ENCODE measurements around the gene GLP2R. TPM values are rescaled to one million over a fixed set of nuclear protein-coding genes. Genes with fewer than 3 reads are reported as not detected.

Gene GLP2R
- total RNA-seq, 1 experiment from 2014 or later = 0.08 TPM

DNA sequence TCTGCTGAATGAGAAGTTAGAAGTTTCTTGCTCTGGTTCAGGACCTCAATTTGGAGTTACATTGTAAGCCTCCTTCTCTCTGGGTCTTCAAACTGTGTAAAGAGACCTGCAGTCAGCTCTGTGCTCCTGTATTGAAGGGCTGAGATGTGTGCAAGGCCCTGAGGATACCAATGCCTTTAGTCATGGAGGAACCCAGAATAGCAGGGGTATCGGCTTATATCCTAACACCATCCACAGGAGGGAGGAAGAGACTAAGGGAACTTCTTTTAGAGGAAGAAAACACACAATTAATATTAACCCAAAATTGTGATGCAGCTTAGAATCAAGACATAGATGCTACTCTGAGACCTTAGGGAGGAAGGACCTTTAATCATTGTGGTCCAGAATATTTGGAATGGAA lies 36.5 kb downstream of the GLP2R start:
- ChIA-PET POLR2A (no interaction called here), CTCF (no interaction called here)
- no peak for ATAC-seq
- in situ Hi-C loops (cut with HindIII; ENCODE audit: low pct_unique_long_range_greater_than_20kb, low sequenced_read_pairs) (no loop called here), intact Hi-C loops (cut with micrococcal nuclease; ENCODE audit: unreplicated experiment) (no loop called here)
- Histone ChIP-seq H3K4me3 (ENCODE audit: low read depth in 2 of 2, low read length in 2 of 2) (no peak overlapping the region), H3K4me1 (ENCODE audit: control insufficient read depth, insufficient read depth, low read length) (no peaks in the 10 kb centered on the region), H3K36me3 (ENCODE audit: control insufficient read depth, insufficient read depth, low read length) (no peaks in the 10 kb centered on the region), H3K27me3 (ENCODE audit: control insufficient read depth, insufficient read depth, low read length) (no peaks in the 10 kb centered on the region; the same call in 1 of the 2 replicates), H3K27ac (ENCODE audit: low read length) (no peak overlapping the region), H3K9me3 (ENCODE audit: control insufficient read depth, insufficient read depth, low read depth, low read length) (no peaks in the 10 kb centered on the region)
- BruUV-seq (replicated peaks) = no TSS peak
- DNase-seq (ENCODE audit: low read depth, low spot score) = no peak
- TF ChIP-seq SIN3A (IDR thresholded peaks at IDR 0.05; ENCODE audit: borderline replicate concordance, insufficient read depth, low read depth, low read length) = no peak
- TF ChIP-seq, protein P1, sequence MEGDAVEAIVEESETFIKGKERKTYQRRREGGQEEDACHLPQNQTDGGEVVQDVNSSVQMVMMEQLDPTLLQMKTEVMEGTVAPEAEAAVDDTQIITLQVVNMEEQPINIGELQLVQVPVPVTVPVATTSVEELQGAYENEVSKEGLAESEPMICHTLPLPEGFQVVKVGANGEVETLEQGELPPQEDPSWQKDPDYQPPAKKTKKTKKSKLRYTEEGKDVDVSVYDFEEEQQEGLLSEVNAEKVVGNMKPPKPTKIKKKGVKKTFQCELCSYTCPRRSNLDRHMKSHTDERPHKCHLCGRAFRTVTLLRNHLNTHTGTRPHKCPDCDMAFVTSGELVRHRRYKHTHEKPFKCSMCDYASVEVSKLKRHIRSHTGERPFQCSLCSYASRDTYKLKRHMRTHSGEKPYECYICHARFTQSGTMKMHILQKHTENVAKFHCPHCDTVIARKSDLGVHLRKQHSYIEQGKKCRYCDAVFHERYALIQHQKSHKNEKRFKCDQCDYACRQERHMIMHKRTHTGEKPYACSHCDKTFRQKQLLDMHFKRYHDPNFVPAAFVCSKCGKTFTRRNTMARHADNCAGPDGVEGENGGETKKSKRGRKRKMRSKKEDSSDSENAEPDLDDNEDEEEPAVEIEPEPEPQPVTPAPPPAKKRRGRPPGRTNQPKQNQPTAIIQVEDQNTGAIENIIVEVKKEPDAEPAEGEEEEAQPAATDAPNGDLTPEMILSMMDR (IDR thresholded peaks at IDR 0.05) = no peak
- no peak for TF ChIP-seq TCF7L2 (IDR thresholded peaks at IDR 0.05; ENCODE audit: low read depth, low read length)

DNA sequence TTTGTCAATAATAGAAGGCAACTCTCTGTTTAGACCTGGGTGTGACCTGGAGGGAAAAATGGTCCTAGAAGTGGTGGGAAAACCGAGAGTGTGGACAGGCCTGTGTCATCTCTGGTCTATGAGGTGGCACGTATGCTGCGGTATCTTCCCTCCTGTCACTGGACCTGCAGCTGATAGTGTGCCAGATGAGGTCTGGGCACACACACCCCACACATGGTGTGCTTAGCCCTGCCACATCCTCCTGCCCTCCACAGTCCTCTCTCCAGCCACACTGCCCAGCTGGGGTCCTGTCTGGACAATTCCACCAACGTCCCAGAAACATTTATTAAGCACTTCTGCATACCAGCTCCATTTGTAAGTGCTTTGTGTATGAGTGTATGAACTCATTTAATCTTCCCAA lies 37.2 kb downstream of the GLP2R start:
- POLR2A ChIA-PET = no interaction called here
- no peaks in the 10 kb centered on the region for H3K9me3 ChIP-seq (ENCODE audit: control insufficient read depth, insufficient read depth, low read depth, low read length)
- ATAC-seq (no peak), DNase-seq (ENCODE audit: low read depth, low spot score) (no peak)
- no peak overlapping the region for H3K4me3 ChIP-seq (ENCODE audit: low read depth in 2 of 2, low read length in 2 of 2)
- CTCF ChIA-PET = interaction anchor here (0.6 kb wide), 1 partner anchor 27 kb away, joined by 3 read pairs; no protein-coding TSS in a partner anchor
- BruUV-seq (replicated peaks) = no TSS peak
- no peak for TF ChIP-seq POLR2AphosphoS5 (IDR thresholded peaks at IDR 0.05; ENCODE audit: low read depth, low read length)
- TF ChIP-seq SIN3A (IDR thresholded peaks at IDR 0.05; ENCODE audit: borderline replicate concordance, insufficient read depth, low read depth, low read length) = no peak
- no peak for TF ChIP-seq TCF7L2 (IDR thresholded peaks at IDR 0.05; ENCODE audit: low read depth, low read length)
- TF ChIP-seq, protein P1 (IDR thresholded peaks at IDR 0.05) = no peak
- TF ChIP-seq, protein P2, sequence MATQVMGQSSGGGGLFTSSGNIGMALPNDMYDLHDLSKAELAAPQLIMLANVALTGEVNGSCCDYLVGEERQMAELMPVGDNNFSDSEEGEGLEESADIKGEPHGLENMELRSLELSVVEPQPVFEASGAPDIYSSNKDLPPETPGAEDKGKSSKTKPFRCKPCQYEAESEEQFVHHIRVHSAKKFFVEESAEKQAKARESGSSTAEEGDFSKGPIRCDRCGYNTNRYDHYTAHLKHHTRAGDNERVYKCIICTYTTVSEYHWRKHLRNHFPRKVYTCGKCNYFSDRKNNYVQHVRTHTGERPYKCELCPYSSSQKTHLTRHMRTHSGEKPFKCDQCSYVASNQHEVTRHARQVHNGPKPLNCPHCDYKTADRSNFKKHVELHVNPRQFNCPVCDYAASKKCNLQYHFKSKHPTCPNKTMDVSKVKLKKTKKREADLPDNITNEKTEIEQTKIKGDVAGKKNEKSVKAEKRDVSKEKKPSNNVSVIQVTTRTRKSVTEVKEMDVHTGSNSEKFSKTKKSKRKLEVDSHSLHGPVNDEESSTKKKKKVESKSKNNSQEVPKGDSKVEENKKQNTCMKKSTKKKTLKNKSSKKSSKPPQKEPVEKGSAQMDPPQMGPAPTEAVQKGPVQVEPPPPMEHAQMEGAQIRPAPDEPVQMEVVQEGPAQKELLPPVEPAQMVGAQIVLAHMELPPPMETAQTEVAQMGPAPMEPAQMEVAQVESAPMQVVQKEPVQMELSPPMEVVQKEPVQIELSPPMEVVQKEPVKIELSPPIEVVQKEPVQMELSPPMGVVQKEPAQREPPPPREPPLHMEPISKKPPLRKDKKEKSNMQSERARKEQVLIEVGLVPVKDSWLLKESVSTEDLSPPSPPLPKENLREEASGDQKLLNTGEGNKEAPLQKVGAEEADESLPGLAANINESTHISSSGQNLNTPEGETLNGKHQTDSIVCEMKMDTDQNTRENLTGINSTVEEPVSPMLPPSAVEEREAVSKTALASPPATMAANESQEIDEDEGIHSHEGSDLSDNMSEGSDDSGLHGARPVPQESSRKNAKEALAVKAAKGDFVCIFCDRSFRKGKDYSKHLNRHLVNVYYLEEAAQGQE (IDR thresholded peaks at IDR 0.05; ENCODE audit: insufficient read depth in 1 of 2, low read depth in 2 of 2, low read length in 1 of 2) = no peak
- in situ Hi-C loops (cut with HindIII; ENCODE audit: low pct_unique_long_range_greater_than_20kb, low sequenced_read_pairs) = no loop called here
- H3K27me3 ChIP-seq (ENCODE audit: control insufficient read depth, insufficient read depth, low read length) = no peaks in the 10 kb centered on the region; the same call in 1 of the 2 replicates
- intact Hi-C loops (cut with micrococcal nuclease; ENCODE audit: unreplicated experiment) = no loop called here
- H3K4me1 ChIP-seq (ENCODE audit: control insufficient read depth, insufficient read depth, low read length) = no peaks in the 10 kb centered on the region
- no peaks in the 10 kb centered on the region for H3K36me3 ChIP-seq (ENCODE audit: control insufficient read depth, insufficient read depth, low read length)
- H3K27ac ChIP-seq (ENCODE audit: low read length) = no peak overlapping the region

Data from Panc1 (cell line).